ENCODE data around the gene CBFA2T3.

The CBFA2T3 gene

DNA sequence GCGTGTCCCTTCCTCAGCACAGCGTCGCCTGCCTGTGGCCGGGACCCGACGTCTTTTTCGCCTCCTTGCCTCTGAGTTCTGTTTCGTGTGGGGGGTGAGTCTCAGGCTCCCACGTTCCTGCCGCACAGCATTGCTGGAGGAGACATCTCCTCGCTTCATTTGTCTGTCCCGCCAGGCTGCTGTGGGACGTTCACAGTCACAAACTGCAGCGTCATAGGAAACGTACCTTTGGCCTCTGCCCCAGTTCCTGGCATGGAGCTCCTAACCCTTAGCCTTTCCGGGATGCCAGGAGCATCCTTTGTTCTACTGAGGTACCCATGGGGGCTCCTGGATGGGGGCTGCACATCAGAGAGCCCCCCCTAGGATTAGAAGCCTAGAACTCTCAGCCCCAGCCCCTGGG, 18.2 kb upstream of the CBFA2T3 start:
- DNase-seq, result no peak

- no peak for DNase-seq
Measured at GRCh38 chr16:88994695-88995094, 17.7 kb upstream of the CBFA2T3 start.

DNA sequence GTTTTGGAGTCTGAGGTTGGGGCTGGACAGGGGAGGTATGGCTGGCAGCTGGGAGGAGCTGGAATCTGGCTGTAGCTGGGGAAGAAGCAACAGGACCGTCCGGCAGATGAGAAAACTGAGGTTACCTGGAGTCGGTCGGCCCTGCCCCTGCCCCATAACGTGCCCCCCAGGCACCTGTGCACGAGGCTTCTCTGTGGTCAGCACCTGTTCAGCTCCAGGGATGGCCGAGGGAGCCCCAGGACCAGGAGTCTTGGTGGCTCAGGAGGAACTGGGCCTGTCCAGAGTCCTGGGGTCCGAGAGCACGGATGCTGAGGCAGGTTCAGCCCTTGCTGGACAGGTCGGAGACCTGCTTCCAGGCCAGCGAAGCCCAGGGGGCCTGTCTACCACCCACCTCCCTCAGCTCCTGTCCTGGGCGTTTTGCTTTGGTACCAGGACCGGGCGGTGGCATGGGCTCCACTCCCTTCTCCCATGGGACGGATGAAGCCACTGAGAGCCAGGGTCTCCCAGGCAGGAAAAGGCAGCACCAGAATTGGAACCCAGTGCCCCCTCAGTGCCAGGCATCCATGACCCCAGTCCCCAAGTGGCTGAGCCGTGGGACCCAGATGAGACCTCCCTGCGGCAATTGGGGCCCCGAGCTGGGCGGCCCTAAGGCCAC, 17.1 kb upstream of the CBFA2T3 start:
- DNase-seq, result no peak

DNA sequence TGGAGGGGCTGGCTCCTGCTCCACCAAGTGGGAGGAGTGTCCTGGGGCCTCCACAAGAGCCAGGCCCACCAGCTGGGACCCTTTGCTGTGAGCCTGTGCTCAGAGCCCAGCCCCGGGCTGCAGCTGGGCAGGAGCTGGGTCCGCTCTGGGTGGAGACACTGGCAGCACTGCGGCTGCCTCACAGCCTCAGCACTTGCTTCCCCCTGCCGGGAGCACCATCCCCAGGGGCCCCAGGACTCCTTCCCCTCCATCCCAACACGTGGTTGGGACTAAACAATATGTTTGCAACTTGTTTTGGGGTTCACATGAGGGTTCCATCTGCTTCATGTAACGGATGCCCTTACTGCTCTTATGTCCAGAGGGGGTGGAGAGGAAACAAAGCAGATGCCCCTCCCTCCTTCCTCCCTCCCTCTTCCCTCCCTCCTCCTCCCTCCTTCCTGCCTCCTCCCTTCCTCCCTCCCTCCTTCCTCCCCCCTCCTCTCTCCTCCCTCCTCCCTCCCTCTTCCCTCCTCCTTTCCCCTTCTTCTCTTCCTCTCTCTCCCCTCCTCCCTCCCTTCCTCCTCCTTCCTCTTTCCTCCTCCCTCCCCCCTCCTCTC, 16.3 kb upstream of the CBFA2T3 start:
- DNase-seq, result no peak

- DNase-seq, result no peak
Measured at GRCh38 chr16:88992351-88993165, 15.6 kb upstream of the CBFA2T3 start.

GRCh38 chr16:88991813-88992350, 14.9 kb upstream of the CBFA2T3 start:
- DNase-seq, result no peak

- no peak for DNase-seq
Measured at GRCh38 chr16:88989852-88990547, 13.0 kb upstream of the CBFA2T3 start.

- DNase-seq, result no peak
Measured at GRCh38 chr16:88988980-88989811, 12.2 kb upstream of the CBFA2T3 start.

GRCh38 chr16:88985521-88985920, 8.5 kb upstream of the CBFA2T3 start:
- DNase-seq, result no peak

- no peak for DNase-seq
Measured at GRCh38 chr16:88983771-88984687, 7.0 kb upstream of the CBFA2T3 start.

DNA sequence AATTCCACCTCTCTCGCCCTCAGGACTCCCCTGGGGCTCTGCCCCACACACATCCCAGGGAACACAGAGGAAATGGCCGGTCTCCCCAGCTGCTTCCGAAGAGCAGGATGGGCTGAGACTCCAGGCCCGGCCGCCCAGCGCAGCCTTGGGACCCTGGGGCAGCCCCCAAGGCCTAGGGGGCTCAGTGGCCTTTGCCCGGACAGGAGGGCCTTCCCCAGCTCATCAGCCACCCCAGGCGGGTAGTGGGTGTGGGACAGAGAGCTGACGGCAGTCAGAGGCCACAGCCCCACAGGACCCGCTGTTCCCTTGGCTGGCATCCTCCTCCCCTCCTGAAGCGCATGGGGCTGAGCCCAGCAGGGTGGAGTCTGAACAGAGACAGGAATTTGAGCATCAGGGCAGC, 6.2 kb upstream of the CBFA2T3 start:
- DNase-seq, result no peak

DNA sequence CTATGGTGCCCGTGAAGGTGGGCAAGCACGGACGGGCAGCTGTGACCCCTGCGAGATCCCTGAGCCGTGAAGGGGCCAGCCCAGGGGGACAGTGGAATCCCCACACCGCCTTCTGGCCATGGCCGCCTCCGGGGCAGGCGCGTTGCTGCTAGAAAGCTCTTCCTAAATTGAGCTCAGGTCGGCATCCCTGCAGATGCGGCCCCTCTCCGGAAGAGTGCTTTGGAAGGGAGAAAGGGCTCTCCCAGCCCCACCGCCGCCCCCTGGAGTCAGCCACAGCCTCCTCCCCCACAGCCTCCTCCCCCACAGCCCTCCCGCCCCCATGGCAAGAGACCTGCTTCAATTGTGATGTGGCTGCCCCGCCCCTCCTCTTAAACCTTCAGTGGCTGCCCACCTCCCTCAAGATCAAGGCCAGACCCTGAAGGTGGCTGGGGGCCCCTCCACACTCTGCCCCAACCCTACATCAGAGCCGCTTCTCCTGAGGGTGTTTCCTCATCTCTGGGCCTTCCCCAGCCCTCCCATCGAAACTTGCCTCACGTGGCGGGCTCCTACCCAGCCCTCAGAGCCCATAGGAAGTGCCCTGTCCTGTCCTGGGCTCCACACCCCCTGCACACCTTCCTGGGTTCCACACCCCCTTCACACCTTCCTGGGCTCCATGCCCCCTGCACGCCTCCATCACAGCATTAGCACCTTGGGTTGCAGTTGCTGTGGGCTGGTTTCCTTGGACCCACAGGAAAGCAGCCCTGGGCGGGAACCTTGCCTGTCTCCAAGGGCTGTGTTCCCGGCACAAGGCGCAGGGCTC, 5.5 kb upstream of the CBFA2T3 start:
- DNase-seq, result no peak

DNA sequence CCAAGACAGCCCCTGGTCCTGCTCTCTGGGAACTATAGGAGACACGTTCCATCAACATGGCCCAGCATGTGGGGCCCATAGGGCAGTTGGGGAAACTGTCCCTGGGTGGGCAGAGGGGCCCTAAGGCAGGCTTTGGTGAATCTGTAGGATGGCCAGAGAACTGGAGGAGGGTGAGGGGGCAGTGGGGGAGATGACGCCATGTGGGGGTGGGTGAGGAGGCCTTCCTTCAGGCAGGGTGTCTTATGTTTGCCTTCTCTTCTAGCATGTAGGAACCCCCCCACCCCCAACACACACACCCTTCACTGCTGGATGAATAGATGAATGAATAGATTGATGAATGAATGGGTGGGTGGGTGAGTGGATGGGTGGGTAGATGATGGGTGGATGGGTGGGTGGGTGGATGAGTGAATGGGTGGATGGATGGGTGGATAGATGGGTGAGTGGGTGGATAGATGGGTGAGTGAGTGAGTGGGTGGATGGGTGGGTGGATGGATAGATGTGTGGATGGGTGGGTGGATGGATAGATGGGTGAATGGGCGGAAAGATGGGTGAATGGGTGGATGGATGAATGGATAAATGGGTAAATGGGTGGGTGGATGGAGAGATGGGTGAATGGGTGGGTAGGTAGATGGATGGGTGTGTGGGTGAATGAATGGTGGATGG, 2.5 kb upstream of the CBFA2T3 start:
- DNase-seq, result no peak

- no peak for DNase-seq
Measured at GRCh38 chr16:88978608-88979346, 1.8 kb upstream of the CBFA2T3 start.

DNA sequence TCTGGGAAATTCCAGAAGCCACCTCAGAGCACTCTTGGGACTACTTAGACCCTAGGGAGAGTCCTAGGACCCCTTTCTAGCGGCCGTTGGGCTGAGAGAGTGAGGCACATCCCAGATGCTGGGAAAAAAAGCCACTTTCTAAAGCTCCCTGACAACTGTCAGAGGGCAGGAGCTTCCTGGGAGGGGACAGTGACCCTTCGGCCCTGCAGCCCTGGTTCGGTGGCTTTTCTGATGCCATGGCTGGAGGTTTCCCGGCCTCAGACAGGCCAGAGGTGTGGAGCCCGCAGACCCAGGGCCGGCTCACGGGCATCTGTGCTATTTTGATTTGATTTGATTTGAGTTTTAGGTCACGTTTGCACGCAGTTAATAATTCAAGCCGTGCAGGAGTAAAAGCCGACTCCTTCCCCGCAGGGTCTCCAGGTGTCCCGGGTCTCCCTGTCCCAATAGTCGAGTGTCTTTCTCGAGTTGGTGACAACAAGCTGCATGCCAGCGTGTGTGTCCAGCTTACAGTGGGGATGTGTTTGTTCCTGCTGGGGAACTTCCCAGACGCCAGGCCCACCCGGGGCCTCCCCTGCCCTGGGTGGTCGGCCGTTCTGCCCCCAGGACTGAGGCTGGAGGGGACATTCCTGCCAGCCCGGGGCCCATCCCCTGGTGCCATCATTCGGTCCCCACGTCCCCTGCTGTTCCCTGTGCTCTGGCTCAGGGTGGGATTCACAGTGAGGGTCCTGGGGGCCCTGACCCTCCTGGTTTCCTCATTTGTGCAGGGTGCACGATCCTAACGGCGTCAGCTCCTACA, 1.0 kb upstream of the CBFA2T3 start:
- DNase-seq, result no peak

DNA sequence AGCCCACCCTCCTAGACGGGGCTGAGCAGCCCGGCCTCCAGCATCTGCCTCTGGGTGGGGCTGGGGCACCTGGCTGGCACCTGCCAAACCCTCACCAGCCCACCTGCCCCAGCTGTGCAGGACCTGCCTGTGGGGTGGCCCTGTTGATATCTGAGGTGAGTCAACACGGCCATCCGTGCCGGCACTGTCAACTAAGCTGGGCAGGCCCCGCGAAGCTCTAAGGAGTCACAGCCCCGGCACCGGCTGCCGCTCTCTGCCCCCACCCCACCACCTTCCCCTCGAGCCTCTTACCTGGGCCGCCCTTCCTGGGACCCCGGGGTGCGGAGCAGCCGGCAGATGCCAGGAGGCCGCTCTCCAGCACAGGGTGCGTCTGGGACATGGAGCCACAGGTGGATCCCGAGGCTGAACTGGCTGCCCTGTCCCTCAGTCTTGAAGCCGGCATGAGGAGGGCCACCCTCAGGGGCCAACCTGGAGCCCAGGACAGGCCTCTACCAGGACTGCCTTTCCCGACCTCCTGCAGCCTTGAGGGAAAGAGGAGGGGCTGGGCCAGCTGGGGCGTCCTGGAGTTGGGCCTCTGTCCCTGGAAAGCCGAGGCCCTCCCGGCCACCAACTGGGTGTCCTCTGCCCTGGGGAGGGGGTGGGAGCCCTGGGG, 515 bp downstream of the CBFA2T3 start:
- DNase-seq, result no peak

DNA sequence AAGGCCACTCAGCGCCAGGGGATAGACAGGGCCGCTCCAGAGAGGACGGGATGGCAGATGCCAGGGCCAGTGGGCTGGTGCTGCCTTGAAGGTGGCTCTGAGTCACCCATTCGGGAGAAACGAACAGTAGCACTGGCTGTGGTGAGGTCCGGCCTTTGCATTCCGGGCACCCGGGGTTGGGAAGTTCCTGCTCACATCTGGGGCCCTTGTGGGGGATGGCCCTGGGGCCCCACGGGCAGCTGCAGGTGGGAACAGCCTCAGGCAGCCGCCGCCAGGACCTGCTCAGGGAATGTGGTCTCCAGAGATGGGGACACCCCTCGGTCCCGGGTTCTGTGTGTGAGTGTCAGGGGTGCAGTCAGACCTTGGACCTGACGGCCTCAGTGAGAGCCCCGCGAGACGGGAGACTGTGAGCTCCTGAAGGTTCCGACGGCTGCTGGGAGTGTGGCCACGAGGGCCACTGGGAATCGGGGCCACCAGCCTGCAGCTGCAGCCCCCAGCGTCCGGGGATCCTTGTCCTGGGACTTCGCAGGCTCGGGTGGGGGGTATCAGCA, 1.4 kb downstream of the CBFA2T3 start:
- no peak for DNase-seq

DNA sequence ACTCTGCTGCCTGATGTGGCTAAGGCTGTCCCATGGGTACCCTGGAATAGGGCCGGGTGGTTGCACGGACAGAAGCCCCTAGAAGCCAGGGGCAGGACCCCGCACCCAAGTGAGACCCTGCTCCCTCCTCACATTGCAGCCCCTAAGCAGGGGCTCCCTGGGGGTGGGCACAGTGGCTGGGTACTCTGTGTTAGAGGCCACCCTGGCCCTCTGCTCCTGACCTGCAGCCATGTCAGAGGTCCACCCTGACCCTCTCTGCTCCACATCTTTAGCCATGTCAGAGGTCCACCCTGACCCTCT, 2.1 kb downstream of the CBFA2T3 start:
- DNase-seq, result no peak

Measured in NCI-H510A treated with DMSO at 0.1 percent for 48 hours (cell line).